GM18508 (cell line): Measurements from ENCODE around the gene COL8A1.
"Not testable (repeated sequence)": the region's sequence is repeated elsewhere in the genome, so short reads cannot be mapped to it uniquely, and the experiment has no call there.

Experiments used
- ATAC-seq: cut with Tn5 transposase; IDR thresholded peaks from one replicate; pipeline ENCODE4 v1.9.1; 2021; ENCODE audit warnings: moderate number of reproducible peaks; ENCODE audit not compliant: insufficient read depth, unreplicated experiment

COL8A1 gene

GRCh38 chr3:99638167-99638948 lies at the start of gene COL8A1:
Gene COL8A1 (plus strand): TSS chr3:99638594. CDS start chr3:99790683, 152,089 bp downstream.
- ATAC-seq, result no peak

GRCh38 chr3:99589168-99589567 lies 49.2 kb upstream of the COL8A1 start:
- not testable (repeated sequence) for ATAC-seq

GRCh38 chr3:99599894-99600293 lies 38.5 kb upstream of the COL8A1 start:
- ATAC-seq, result no peak

GRCh38 chr3:99601515-99601914 lies 36.9 kb upstream of the COL8A1 start:
- ATAC-seq, result no peak

GRCh38 chr3:99602183-99602582 lies 36.2 kb upstream of the COL8A1 start:
- no peak for ATAC-seq

- no peak for ATAC-seq
These were observed 31.2 kb upstream of the COL8A1 start for GRCh38 chr3:99607151-99607550.

- no peak for ATAC-seq
These were observed 23.6 kb upstream of the COL8A1 start for GRCh38 chr3:99614768-99615167.

GRCh38 chr3:99620077-99620767 lies 18.2 kb upstream of the COL8A1 start:
- ATAC-seq, result no peak

GRCh38 chr3:99620976-99621375 lies 17.4 kb upstream of the COL8A1 start:
- no peak for ATAC-seq

- no peak for ATAC-seq
These were observed 13.7 kb upstream of the COL8A1 start for GRCh38 chr3:99624496-99625236.

GRCh38 chr3:99625237-99625622 lies 13.2 kb upstream of the COL8A1 start:
- no peak for ATAC-seq

GRCh38 chr3:99625643-99626416 lies 12.6 kb upstream of the COL8A1 start:
- no peak for ATAC-seq

- no peak for ATAC-seq
These were observed 12.0 kb upstream of the COL8A1 start for GRCh38 chr3:99626417-99626788.

- no peak for ATAC-seq
These were observed 11.2 kb upstream of the COL8A1 start for GRCh38 chr3:99627062-99627826.

GRCh38 chr3:99630815-99631214 lies 7.6 kb upstream of the COL8A1 start:
- ATAC-seq, result no peak

GRCh38 chr3:99633887-99634558 lies 4.4 kb upstream of the COL8A1 start:
- ATAC-seq, result no peak

- ATAC-seq, result no peak
These were observed 3.5 kb upstream of the COL8A1 start for GRCh38 chr3:99634881-99635280.

GRCh38 chr3:99635348-99635747 lies 3.0 kb upstream of the COL8A1 start:
- no peak for ATAC-seq

GRCh38 chr3:99637016-99637367 lies 1.4 kb upstream of the COL8A1 start:
- no peak for ATAC-seq
